GM19328 (cell line): ENCODE data around the gene NLN.
"Not testable (repeated sequence)": the region's sequence is repeated elsewhere in the genome, so short reads cannot be mapped to it uniquely, and the experiment has no call there.

Source experiments
- ATAC-seq: cut with Tn5 transposase; IDR thresholded peaks from one replicate; pipeline ENCODE4 v1.9.1; 2021; ENCODE audit warnings: mild to moderate bottlenecking, moderate library complexity; ENCODE audit not compliant: unreplicated experiment

The NLN gene

GRCh38 chr5:65721720-65722574 lies at the start of gene NLN, which contains the start of gene SGTB:
Gene NLN, plus strand, starts transcription at chr5:65722205. Its CDS starts 169 bp downstream, at chr5:65722374.
Gene SGTB, minus strand, starts transcription at chr5:65722109. Its CDS starts 1,302 bp downstream, at chr5:65720807.
- ATAC-seq = peak; percentile 93

- ATAC-seq = no peak
These were observed 49.2 kb upstream of the NLN start for GRCh38 chr5:65672796-65673195.

DNA sequence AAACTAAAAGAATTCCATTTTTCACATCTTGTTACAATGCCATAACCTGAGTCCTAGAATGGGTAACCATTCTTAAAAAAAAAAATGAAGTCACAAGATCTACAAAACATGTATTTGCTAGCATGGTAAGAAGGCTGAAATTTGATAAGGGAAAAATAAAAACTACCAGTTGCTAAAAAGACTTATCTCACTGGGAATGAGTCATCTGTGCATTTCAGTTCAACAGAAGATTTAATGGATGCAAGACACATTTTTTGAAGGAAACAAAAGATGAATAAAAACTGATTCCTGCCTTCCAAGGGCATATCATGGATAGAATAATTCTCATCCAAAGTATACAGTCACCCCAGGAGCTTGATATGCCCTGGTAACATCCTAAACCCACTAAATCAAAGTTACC lies 47.3 kb upstream of the NLN start:
- ATAC-seq = no peak

DNA sequence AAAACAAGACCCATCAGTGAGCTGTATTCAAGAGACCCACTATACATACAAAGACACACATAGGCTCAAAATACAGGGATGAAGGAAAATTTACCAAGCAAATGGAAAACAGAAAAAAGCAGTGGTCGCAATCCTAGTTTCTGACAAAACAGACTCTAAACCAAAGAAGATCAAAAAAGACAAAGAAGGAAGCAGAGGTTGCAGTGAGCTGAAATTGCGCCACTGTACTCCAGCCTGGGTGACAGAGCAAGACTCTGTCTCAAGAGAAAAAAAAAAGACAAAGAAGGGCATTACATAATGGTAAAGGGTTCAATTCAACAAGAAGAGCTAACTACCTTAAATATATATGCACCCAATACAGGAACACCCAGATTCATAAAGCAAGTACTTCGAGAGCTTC lies 45.9 kb upstream of the NLN start:
- ATAC-seq = not testable (repeated sequence)

DNA sequence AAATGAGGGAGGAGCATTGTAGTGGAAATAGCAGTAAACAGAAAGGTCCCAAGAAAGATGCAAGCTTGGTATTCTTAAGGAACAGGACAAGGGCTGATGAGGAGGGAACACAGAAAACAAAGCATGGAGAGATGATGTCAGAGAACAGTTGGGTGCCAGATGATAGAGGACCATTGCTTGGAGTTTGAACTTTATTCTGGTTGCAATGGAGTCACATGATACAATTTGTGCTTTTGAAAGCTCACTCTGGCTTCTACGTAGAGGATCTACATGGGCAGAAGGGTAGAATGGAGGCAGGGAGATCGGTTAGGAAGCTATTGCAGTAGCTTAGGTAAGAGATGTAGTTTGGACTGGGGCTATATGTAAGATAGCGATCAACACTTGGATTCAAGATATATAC lies 39.9 kb upstream of the NLN start:
- no peak for ATAC-seq

GRCh38 chr5:65693121-65693520 lies 28.9 kb upstream of the NLN start:
- no peak for ATAC-seq

- ATAC-seq = no peak
These were observed 26.7 kb upstream of the NLN start for GRCh38 chr5:65695162-65695755.

GRCh38 chr5:65695896-65696295 lies 26.1 kb upstream of the NLN start:
- no peak for ATAC-seq

DNA sequence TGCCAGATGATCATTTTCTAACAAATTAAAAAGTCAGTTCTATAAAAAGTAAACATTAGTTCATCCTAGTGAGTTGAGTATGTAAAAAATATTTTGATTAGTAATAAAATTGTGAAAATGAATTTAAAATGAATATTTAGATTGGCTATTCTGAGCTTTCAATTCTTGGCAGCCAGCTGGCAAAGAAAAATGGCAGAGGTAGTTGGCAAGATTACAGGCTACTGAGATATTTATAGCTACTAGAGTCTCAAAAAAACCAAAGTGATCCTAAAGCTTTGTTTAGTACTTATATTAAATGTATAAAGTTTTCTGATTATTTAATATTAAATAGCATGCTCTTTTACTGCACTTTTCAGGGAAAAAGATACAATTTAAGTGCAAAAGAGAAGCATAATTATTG lies 25.1 kb upstream of the NLN start:
- no peak for ATAC-seq

DNA sequence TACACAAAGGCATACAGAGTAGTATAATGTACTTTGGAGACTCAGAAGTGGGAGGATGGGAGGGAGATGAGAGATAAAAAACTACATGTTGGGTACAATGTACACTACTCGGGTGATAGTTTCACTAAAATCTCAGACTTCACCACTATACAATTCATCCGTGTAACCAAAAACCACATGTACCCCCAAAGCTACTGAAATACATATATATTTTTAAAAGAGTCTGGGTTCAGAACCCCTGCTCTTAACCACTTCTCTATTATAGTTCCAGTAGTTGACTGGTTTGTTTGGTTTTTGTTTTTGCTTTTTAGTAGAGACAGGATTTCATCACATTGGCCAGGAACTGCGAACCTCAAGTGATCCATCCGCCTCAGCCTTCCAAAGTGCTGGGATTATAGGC lies 22.7 kb upstream of the NLN start:
- ATAC-seq = no peak

DNA sequence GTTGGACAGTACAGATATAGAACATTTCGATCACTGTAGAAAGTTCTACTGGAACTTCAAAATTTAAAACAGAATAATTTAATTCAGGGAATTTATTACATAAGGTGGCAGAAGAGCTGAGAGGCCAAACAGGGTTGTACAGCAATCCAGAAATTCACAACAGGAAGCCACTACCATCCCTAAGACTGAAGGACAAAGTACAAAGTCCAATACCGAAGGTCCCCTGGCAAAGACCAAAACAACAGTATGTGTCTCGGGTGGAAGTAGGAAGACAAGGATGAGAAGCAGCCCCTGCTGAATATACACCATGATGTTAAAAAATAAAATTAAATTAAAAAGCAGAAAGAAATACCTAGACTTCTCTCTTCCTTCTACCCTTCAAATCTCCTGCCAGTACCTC lies 20.0 kb upstream of the NLN start:
- ATAC-seq = no peak

- no peak for ATAC-seq
These were observed 17.3 kb upstream of the NLN start for GRCh38 chr5:65704621-65705239.

DNA sequence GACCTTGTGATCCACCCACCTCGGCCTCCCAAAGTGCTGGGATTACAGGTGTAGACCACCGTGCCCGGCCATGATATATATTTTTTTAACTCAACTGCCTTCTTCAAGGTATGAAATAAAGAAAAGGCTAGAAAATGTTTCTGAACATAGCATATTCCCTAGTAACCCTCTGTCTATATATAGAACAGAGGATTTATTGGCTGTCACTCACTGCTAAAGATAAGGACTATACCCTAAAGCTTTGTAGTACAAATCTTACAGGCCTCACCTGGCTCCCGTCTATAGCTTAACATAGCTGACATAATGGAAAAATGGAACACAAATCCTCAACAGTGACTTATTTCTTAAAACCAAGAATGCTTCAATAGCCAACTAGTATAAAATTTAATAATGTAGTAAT lies 14.3 kb upstream of the NLN start:
- no peak for ATAC-seq

GRCh38 chr5:65708145-65708544 lies 13.9 kb upstream of the NLN start:
- ATAC-seq = no peak

- no peak for ATAC-seq
These were observed 3.3 kb upstream of the NLN start for GRCh38 chr5:65718576-65719310.

- no peak for ATAC-seq
These were observed 820 bp upstream of the NLN start for GRCh38 chr5:65721050-65721719.

DNA sequence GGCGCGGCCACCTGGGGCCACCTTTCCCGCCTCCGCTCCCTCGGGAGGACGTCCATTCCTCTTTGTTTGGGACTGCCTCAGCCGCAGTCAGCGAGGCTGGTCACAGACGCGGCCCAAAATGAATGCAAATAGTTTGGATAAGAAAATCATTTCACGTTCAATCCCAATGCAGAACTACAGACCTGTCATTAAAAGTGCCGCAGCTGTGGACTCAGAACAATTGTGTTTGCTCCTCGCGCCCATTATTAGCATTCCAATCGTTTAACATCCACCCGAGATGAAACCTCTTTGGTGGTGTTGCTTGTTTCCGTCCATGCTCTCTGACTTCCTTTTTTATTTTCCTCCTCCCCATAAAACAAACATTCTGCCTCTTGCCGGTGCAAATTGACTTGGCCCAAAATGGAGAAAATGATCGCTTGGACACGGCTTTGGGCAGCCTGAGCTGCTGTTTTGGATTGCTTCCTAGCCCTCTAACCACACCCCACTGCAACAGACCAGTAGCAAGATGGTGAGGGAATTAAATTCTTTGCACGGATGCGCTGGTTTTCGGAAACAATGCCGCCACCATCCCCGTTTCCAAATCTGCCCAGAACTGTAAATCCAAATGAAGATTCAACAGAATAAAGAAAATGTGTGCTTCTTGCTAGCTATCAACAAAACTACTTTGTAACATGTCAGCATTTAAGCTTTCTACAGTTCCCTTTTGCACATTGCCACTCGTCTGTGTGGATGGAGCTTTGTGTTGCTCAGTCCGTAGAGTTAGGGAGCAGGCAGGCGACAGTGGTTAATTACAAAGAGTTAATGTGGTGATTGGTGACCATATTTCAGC lies 784 bp downstream of the NLN start:
- no peak for ATAC-seq

DNA sequence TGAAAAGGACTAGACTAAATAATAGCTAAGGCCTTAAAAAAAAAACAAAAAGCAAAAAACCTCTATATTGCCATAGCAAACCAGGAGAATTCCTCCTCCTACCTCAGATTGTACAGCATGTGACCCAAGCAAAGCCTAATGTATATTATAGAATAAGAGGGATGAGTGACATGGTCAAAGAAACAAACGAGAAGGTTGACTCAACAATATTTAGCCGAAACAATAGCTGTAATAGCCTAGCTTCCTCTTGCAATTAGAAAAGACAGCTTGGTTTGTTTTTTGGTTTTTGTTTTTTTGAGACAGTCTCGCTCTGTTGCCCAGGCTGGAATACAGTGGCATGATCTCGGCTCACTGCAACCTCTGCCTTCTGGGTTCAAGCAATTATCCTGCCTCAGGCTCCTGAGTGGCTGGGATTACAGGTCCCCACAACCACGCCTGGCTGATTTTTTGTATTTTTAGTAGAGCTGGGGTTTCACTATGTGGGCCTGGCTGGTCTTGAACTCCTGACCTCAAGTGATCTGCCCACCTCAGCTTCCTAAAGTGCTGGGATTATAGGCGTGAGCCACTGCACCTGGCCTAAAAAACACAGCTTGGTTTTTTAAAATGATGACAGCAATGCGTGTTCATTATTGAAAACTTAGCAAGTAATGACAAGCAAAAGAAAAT lies 5.6 kb downstream of the NLN start:
- ATAC-seq = no peak

- no peak for ATAC-seq
These were observed 6.2 kb downstream of the NLN start for GRCh38 chr5:65728218-65728617.
